HG02884 (cell line): Measurements from ENCODE around the gene NAA11.
"Not testable (repeated sequence)": the region's sequence is repeated elsewhere in the genome, so short reads cannot be mapped to it uniquely, and the experiment has no call there.

Experiments used
- ATAC-seq: cut with Tn5 transposase; IDR thresholded peaks from one replicate; pipeline ENCODE4 v1.9.1; 2021; ENCODE audit warnings: mild to moderate bottlenecking, moderate library complexity; ENCODE audit not compliant: unreplicated experiment

Gene NAA11

DNA sequence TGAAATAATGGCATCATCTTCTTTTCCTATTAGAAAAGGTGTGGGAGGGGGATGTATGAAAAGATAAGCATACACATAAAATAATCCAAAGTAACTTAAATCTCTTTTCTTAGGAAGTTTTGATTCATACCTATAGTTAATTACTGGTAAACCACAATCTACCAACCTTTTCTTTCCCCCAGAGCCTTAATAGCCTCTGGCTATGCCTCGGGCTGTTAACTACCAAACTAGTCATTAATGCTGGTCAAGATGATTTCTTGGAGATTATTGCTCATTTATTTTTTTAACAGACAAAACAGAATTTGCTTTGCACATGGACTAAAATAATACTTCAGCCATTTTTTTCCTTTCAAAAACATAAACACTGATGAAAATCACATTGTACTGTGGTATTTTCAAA, 16.9 kb downstream of the NAA11 start:
- no peak for ATAC-seq

DNA sequence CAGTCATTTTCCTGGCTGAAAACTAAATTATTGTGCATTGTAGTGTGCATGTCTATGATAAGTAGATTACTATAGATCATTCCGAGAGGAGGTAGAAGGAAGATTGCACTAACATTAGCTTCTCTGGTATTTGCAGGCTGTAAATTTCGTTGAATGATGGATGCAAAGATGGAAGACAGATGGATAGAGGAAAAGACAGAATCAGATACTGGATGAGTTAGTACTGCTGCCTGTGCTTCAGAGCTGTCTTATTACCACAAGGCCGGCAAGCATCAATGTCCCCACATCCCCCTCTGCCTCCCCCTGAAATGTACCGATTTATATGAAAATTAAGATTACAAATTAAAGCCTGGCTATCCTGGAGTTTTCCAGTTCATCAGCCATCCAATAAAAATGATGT, 17.7 kb downstream of the NAA11 start:
- ATAC-seq: no peak

DNA sequence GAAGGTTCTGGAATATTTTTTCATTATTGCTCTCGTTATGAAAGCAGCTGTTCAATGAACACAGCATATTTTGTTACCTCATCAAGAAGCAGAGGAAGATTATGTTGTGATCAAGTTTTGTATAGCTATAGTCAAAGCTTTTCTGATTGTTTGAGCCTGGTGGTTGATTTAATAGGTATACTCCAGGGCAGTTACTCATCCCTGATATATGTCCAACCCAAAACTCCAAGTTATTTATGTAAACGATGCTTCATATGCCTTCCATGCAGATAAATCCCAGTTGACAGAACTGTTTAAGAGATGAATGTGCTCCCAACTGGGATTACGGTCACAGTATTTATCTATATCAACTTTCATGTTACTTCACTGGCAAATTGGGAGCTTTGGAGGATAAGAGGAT, 19.1 kb downstream of the NAA11 start:
- no peak for ATAC-seq

DNA sequence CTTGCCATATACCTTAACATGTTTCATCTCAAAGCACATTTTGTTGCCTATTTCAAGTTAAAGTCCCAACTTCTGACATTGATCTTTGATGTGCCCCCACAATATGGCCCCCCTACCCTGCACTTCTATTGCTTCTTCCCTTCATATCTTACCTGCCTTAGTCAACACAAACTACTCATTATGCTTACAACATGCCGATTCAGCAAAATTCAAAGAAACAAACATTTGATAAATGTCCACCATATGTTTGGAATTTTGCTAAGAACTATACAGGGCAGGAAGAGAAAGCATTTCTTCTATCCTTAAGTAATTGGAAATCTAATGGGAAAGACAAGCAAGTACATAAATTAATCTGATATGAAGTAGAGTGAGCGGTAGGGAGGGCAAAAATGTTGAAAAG, 25.6 kb downstream of the NAA11 start:
- ATAC-seq: no peak

DNA sequence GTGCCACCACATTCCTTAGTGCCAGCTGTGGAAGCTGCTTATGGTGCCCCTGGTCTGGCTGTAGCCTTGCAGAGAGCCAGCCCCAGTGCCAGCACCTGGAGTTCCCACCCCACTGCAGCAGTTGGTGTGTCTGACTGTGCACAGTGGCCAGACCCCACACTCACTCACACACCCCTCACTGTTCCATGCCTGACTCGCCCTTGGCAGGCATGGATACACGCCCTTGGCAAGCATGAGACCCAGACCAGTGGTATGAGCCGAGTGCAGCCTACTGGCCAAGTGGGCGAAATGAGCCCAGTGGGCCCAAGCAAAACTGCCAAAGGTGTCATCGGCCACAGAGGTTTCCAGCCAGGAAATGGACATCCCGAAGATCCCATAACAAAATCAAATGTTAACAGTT, 27.4 kb downstream of the NAA11 start:
- no peak for ATAC-seq

DNA sequence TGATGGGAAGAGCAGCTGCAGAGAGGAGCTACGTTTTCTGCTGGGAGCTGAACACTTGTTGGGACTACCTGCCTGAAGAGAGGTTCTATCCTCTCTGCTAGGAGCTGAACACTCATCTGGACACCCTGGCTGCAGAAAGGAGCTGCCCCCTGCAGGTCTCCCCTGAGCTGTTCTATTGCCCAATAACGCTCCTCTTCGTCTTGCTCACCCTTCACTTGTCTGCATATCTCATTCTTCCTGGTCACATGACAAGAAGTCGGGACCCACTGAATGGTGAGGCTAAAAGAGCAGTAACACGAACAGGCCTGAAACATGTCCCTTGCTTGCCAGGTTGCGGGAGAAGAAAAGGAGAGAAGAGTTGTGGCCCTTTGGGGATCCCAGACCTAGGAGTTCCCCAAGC, 27.8 kb downstream of the NAA11 start:
- ATAC-seq: no peak

DNA sequence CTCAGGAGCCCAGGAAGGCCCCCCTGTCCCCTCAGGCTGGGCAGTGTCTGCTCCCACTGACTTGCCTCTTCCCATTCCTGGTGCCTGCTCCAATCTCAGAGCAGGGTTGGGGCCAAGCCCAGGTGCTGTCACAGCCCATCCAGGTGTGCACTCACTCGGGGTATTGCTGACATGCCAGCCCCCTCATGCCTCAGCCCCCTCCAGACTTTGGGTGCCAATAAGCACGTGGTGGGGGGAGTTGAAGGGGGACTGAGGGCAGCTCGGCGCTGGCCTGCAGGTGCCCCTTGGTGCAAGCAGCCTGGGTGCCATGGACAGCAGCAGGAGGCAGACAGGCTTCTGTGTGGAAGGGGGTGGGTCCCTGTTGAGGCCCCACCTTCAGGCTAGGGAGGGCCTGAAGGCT, 28.4 kb downstream of the NAA11 start:
- ATAC-seq: no peak

DNA sequence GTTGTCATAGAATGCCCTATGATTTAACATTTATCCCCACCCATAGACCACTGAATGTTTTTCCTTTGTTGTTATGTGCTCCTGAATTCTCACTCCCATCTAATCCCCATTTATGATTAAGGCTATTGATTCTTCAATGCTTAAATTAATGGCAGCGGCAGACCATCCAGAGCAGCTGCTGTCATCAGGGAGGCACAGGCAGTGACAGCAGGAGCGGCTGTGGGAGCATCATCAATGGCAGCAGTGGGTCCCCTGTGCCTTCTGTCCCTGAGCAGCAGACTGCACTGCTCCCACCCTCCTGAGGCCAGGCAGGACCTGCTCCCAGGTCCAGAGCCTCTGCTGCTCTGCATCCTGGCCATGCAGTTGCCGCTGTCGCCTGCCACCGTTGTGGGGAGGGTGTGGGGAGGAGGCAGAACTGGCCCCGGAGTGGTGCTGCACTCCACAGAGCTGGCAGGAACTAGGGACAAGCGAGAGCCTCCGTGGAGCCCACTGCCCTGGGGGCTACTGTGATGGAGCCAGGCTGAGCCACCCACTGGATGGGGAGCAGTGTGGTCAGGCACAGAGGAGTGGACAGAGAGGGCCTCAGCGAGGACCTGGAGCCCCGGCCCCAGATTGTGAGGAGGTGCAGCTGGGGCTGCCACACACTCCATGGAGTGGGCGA, 29.0 kb downstream of the NAA11 start:
- no peak for ATAC-seq

DNA sequence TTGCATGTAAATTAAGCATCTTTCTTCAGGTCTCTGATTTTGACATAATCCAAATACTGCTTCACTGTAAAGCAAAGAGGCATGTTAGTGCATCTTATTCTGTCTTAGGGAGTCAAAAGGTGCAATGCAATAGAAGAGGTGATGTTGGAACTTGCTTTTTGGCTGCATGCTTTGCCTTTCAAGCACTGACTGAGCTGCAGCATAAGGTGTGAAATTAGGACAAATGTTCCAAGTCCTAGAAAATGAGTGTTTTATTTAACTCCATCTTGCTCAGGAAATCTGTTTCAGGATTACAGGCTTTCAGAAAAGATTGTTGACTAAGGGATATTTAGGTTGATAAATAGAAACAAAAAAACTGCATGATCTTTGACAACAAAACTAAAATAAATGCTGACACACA, 30.8 kb downstream of the NAA11 start:
- ATAC-seq: no peak

DNA sequence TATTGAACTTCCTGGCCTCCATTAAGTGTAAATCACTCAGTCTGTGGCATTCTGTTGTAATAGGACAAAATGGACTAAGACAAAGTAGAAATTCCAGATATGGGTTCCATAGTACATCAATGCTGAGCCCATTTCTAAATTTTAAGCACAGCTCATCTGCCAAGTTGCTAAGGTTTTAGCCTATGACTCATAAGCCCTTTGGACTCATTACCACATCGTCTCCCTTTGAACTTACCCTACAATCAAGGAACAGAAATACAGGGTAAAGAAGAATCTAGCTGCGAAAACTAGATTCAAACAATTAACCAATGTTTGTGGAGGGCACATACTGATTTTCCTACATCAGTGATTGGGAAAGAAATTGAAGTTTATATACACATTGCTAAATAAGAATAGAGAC, 31.8 kb downstream of the NAA11 start:
- ATAC-seq: no peak

DNA sequence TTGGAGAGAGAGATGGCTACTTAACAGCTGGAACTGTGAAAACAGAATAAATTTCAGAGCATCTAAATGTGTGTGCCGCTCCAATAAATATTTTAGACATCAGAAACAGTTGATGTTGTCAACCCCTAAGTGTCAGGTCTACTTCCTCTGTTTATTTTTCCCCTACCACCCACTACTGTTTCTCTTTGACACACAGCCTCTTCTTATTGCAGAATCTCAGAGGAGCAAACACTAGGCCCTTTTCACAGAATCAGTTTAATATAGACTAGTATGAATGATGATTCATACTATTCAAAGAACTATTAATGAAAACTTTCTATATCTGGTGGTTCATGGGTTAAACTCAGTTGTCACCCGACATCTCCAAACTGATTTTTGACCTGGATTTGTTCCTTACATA, 33.9 kb downstream of the NAA11 start:
- peak; percentile 89 for ATAC-seq

DNA sequence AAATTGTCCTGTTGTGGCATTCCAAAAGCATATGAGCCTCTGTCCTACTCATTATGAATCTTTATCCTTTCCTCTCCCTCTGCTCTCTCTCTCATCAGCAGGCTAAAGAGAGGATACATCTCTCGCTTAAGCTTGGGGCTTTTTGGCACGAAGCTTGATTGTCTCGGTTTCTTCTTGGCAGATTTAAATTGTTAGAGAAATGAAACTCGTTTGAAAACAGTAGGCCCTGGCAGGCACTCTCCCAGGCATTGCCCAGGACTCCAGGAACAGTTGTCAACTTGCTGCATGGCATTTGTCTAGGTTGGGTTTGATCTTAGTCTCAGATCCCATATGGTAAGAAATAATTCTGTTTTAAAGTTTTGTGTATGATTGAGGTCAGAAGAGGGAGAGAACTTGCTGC, 35.5 kb downstream of the NAA11 start:
- no peak for ATAC-seq

DNA sequence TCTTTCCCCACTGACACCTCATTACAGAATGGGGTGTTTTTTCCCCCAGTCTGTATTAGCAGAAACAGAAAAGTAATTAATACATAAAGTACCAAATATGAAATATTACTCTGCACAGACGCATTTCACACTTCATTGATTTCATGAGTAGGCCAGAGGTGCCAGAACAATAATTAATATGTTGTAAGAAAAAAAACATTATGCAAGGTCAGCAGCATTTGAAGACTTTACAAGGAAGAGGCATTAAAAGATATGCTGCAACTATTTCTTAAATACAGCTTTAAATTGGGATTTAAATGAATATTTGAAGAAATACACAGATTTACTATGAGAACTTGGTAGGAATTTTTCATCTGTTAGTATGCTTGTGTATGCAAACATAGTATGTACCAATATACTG, 37.7 kb downstream of the NAA11 start:
- ATAC-seq: no peak

DNA sequence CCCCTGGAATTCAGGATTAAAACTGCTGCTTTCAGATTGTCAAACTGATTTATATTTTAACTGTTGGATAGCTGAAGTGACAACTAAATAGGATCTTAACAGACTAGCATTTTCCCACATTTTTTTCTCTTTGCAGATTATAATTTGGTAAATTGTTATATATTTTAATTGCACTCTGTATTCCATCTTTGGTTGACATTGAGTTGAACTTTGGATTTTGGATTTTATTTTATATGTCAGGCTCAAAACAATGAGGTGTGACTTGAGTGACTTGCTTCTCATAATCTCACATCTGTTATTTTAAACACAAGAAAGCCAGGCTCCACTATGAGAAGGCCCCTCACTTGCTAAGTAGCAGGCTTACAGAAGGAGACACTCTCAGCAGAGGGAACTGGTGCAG, 38.1 kb downstream of the NAA11 start:
- no peak for ATAC-seq

DNA sequence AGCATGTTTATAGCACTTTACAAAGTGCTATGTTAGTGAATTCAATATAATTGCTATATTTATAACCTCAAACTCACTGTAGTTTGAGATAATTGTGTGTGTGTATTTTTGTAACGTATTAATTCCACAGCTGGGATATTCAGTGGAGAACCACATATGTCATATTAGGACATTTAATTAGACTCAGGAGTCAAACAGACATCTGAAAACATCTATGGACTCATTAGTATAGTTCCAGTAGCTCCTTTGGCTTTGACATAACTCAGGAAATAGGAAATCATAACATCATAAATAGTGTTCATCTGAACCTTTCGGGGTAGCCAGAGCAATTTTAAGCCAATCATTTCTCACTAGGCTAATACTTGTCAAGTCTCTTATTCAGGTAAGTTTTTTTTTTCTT, 38.8 kb downstream of the NAA11 start:
- ATAC-seq: no peak

DNA sequence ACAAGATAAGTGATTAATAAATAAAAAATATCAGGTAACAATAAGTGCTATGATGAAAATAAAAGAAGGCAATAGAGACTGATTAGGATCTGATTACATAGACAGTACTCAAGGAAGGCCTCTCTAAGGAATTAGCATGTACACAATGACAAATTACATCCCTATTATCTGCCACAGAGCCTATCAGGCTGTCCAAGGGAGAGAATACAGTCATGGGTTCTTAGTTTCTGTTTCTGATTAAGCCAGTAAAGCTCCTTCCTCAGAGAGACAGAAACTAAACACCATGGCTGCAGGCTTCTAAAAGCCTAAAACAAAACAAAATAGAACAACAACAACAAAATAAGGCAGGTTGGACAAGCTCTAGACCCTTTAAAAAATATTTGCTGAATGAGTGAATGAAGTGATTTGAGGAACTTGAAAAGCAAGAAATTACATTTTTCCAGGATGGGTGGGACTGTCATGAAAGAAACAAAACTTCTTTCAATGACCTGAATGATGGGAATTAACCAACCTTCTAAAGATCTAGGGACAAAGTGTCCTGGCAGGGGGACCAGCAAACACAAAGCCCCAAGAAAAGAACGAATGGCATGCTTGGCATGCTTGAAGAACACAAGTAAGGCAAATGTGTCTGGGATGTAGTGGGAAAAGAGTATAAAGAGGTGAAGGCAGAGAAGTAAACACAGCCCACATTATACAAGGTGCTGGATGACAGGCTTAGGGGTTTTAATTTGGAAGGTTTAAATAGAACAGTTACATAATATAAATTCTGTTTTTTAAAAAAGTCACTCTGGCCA, 44.1 kb downstream of the NAA11 start:
- ATAC-seq: no peak

DNA sequence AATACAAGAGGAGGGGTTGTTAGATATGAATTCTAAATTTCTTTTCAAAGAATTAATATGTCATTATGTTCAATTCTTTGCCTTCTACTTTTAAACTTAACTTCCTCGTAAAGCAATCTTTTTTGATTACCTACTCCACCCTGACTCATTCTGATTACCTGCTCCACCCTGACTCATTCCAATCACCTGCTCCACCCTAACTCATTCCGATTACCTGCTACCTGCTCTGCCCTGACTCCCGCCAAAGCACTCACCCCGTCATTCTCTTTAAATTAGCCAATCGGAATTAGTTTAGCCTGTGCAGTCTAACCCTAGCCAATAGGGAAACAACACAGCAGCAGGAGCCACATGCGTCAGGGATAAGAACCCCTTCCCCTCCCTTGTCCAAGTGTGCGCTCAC, 48.4 kb downstream of the NAA11 start:
- not testable (repeated sequence) for ATAC-seq

DNA sequence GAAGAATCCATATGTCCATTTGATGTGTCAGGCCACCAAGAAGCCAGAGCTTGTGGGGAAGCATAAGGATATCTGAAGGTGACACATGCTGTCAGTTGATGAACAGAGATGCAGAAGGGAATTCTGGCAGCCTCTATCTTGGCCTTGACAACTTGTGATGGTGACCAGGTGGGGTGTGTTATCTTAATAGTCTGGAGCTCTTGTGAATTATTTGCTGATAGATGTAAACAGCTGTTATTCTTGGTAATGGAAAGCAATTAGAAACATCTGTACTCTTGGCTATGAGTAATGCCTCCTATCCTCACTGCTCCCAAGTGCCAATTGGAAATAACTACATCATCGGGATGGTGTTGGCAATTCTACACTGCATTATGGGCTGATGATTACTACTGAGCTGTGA, 51.9 kb downstream of the NAA11 start:
- no peak for ATAC-seq

DNA sequence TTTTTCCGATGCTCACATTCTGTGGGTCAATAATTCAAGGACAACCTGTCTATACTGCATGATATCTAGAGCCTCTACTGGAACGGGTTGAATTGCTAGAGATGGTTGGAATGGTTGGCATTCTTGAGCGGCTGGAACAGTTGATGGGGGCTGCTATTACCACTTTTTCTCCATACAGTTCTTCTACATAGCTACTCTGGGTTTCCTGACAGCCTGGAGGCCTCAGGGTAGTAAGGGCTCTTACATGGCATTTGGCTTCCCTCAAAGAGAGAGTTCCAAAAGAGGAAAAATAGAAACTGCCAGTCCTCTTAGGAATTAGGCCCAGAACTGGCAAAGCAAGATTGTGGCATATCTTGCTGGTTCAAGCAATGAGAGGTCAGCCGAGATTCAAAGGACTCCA, 53.1 kb downstream of the NAA11 start:
- no peak for ATAC-seq

DNA sequence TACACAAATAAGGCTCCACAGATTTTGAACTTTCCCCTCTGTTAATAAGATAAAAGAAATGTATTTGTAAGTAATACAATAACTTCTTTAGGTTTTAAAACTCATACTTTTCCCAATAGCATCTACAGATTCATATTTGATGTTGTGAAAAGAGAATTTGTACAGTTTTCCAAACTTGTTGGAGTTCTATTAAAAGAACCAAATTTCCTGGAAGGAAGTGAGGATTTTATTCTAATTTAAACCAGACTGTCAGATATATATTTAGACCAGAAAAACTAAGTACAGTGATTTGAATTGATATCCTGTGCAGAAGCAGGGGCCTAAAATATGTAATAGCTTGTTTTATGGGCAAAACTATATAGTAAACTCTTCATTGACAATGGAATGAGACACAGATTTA, 53.7 kb downstream of the NAA11 start:
- ATAC-seq: no peak

DNA sequence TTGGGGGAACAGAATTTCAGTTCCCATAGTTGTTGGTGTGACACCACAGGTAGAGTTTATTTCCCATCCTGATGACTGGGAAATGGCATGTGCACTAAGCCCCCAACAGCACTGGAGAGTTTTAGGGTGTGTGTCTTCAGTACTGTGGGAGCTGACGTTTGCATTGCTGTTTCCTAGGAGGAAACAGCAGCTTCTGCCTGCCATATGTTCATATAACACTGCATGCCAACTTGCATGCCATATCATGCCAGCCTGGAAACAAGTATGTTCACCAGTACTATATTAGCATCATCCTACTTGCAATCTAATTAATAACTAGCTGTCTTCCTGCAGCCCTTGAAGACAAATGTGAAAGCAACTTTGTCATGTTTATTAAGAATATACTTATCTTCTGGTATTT, 58.2 kb downstream of the NAA11 start:
- ATAC-seq: no peak
